ENCODE results near the gene AOC1. TPM values are rescaled to one million over a fixed set of nuclear protein-coding genes. Genes with fewer than 3 reads are reported as not detected.

The AOC1 gene
- total RNA-seq, 4 donors from 2014 or later: not detected

- Histone ChIP-seq H3K36me3 (no peaks in the 10 kb centered on the region), H3K9me3 (peaks cover 0 to 11% (median 2%) of the 10 kb centered on the region in 4 donors), H3K4me1 (peaks cover 0 to 25% (median 0%) of the 10 kb centered on the region in 4 donors), H3K27me3 (peaks cover 0 to 17% of the 10 kb centered on the region in 2 donors), H3K4me3 (no peak overlapping the region), H3K27ac (no peak overlapping the region)
- DNase-seq (ENCODE audit: low spot score in 2 of 2): no peak
- WGBS, 2 donors: 67% methylated on average over 22 of the region's 22 CpGs
- TF ChIP-seq EP300 (IDR thresholded peaks at IDR 0.05) (no peak), CTCF (IDR thresholded peaks at IDR 0.05) (no peak), POLR2A (IDR thresholded peaks at IDR 0.05) (no peak)
Observed at GRCh38 chr7:150897502-150898474, 45.5 kb downstream of the AOC1 start.

GRCh38 chr7:150898475-150899011 is 46.2 kb downstream of the AOC1 start:
- Histone ChIP-seq H3K4me1 (peaks cover 0 to 29% (median 3%) of the 10 kb centered on the region in 4 donors), H3K4me3 (no peak overlapping the region), H3K36me3 (no peaks in the 10 kb centered on the region), H3K27me3 (peaks cover 0 to 17% of the 10 kb centered on the region in 2 donors), H3K9me3 (peaks cover 0 to 8% (median 2%) of the 10 kb centered on the region in 4 donors), H3K27ac (no peak overlapping the region)
- peak; percentile 66 to 74 for DNase-seq (ENCODE audit: low spot score in 2 of 2)
- 12 to 13% methylated on average over 21 of the region's 22 CpGs for WGBS, 2 donors
- no peak for TF ChIP-seq EP300 (IDR thresholded peaks at IDR 0.05)
- no peak for TF ChIP-seq POLR2A (IDR thresholded peaks at IDR 0.05)
- peak; percentile 88 to 98 (median 91) for TF ChIP-seq CTCF (IDR thresholded peaks at IDR 0.05)

GRCh38 chr7:150900675-150901074 is 48.4 kb downstream of the AOC1 start:
- Histone ChIP-seq H3K9me3 (no peaks in the 10 kb centered on the region), H3K27me3 (peaks cover 0 to 17% of the 10 kb centered on the region in 2 donors), H3K4me1 (peaks cover 0 to 38% (median 8%) of the 10 kb centered on the region in 4 donors), H3K27ac (peak overlapping the region in 1 of 4 donors; percentile 17), H3K36me3 (no peaks in the 10 kb centered on the region), H3K4me3 (no peak overlapping the region)
- TF ChIP-seq CTCF (IDR thresholded peaks at IDR 0.05) (no peak), EP300 (IDR thresholded peaks at IDR 0.05) (no peak), POLR2A (IDR thresholded peaks at IDR 0.05) (no peak)
- 76 to 79% methylated on average over 8 of the region's 8 CpGs for WGBS, 2 donors
- no peak for DNase-seq (ENCODE audit: low spot score in 2 of 2)

- peaks cover 0 to 38% (median 8%) of the 10 kb centered on the region in 4 donors for H3K4me1 ChIP-seq
- peaks cover 0 to 9% of the 10 kb centered on the region in 2 donors for H3K27me3 ChIP-seq
- H3K9me3 ChIP-seq: no peaks in the 10 kb centered on the region
- no peak for DNase-seq (ENCODE audit: low spot score in 2 of 2)
- no peaks in the 10 kb centered on the region for H3K36me3 ChIP-seq
- no peak overlapping the region for H3K4me3 ChIP-seq
- TF ChIP-seq POLR2A (IDR thresholded peaks at IDR 0.05) (no peak), CTCF (IDR thresholded peaks at IDR 0.05) (no peak), EP300 (IDR thresholded peaks at IDR 0.05) (no peak)
- peak overlapping the region in 2 of 4 donors; percentile 17 to 25 for H3K27ac ChIP-seq
- WGBS, 2 donors: 31 to 34% methylated on average over 13 to 15 of the region's 15 CpGs
Observed at GRCh38 chr7:150901160-150902035, 49.1 kb downstream of the AOC1 start.

Measured in tibial nerve (tissue), 4 donors.